IMR-90 (cell line): Measurements from ENCODE around the gene ENOX1.
A peak's percentile ranks its signal among the peaks of the same experiment; 100 is the strongest.

ENCODE experiments used
- BHLHE40 ChIP-seq: fragments of 150-350 bp; IDR thresholded peaks from 2 replicates; pipeline ENCODE4 v1.6.1; 2016; ENCODE audit warnings: mild to moderate bottlenecking, low read depth, low read length
- CEBPB ChIP-seq: IDR thresholded peaks from 2 replicates; pipeline ENCODE4 v1.6.1; 2012; ENCODE audit warnings: low read depth, low read length, improper control_type of control experiment
- MAFK ChIP-seq: IDR thresholded peaks from 2 replicates; pipeline ENCODE4 v1.6.1; 2012; ENCODE audit warnings: low read depth, low read length, improper control_type of control experiment
- MAZ ChIP-seq: IDR thresholded peaks from 2 replicates; pipeline ENCODE4 v1.6.1; 2012; ENCODE audit warnings: low read depth, mild to moderate bottlenecking, low read length, improper control_type of control experiment, moderate library complexity, borderline replicate concordance
- MXI1 ChIP-seq: IDR thresholded peaks from 2 replicates; pipeline ENCODE4 v1.6.1; 2012; ENCODE audit warnings: low read depth, mild to moderate bottlenecking, low read length, moderate library complexity, borderline replicate concordance
- POLR2A ChIP-seq: IDR thresholded peaks from 2 replicates; pipeline ENCODE4 v1.6.1; 2012; ENCODE audit warnings: mild to moderate bottlenecking, low read depth, low read length
- RAD21 ChIP-seq: IDR thresholded peaks from 2 replicates; pipeline ENCODE4 v1.6.1; 2012; ENCODE audit warnings: low read length, improper control_type of control experiment
- RCOR1 ChIP-seq: IDR thresholded peaks from 2 replicates; pipeline ENCODE4 v1.6.1; 2012; ENCODE audit warnings: mild to moderate bottlenecking, low read length, improper control_type of control experiment; ENCODE audit not compliant: insufficient replicate concordance
- RFX5 ChIP-seq: IDR thresholded peaks from 2 replicates; pipeline ENCODE4 v1.8.0; 2012; ENCODE audit warnings: low read depth, mild to moderate bottlenecking, low read length, moderate library complexity
- SMC3 ChIP-seq: fragments of 150-350 bp; IDR thresholded peaks from 2 replicates; pipeline ENCODE4 v1.6.1; 2016; ENCODE audit warnings: low read depth, mild to moderate bottlenecking, antibody characterized with exemption, low read length, moderate library complexity
- TF ChIP-seq, protein P1 (sequence below): conservative IDR thresholded peaks from 2 replicates; pipeline ENCODE4 v1.5.1; 2012; ENCODE audit warnings: mild to moderate bottlenecking, low read depth, low read length, improper control_type of control experiment
- TF ChIP-seq, protein P2 (sequence below): fragments of 150-350 bp; IDR thresholded peaks from 2 replicates; pipeline ENCODE4 v1.6.1; 2016; ENCODE audit warnings: low read depth, mild to moderate bottlenecking, low read length, moderate library complexity, borderline replicate concordance
- TF ChIP-seq, protein P3 (sequence below): fragments of 150-350 bp; IDR thresholded peaks from 2 replicates; pipeline ENCODE4 v1.6.1; 2017; ENCODE audit warnings: mild to moderate bottlenecking, antibody characterized with exemption, low read length, low read depth

DNA sequence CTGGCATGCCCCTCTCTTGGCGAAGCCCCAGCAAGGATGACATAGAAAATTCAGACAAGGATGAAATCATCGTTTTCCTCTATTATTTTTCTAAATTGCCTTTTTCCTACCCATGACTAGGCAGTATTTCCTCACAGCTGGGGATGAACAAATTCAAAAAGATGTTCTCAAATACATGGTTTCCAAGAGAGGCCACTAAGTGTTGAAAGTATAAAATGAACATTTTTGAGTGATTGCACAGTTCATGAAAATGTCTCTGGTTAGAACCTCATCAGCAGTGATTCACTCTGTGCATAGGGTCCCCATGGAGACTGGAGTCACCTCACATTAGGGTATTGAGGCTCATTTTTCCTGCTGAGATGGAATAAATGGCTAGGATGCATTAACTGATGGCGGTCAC is 389.7 kb downstream of the ENOX1 start:
- TF ChIP-seq, protein P1, sequence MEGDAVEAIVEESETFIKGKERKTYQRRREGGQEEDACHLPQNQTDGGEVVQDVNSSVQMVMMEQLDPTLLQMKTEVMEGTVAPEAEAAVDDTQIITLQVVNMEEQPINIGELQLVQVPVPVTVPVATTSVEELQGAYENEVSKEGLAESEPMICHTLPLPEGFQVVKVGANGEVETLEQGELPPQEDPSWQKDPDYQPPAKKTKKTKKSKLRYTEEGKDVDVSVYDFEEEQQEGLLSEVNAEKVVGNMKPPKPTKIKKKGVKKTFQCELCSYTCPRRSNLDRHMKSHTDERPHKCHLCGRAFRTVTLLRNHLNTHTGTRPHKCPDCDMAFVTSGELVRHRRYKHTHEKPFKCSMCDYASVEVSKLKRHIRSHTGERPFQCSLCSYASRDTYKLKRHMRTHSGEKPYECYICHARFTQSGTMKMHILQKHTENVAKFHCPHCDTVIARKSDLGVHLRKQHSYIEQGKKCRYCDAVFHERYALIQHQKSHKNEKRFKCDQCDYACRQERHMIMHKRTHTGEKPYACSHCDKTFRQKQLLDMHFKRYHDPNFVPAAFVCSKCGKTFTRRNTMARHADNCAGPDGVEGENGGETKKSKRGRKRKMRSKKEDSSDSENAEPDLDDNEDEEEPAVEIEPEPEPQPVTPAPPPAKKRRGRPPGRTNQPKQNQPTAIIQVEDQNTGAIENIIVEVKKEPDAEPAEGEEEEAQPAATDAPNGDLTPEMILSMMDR, result no peak
- TF ChIP-seq CEBPB (peak; percentile 46; the same call in 1 of the 2 replicates), POLR2A (no peak), MAZ (no peak), MXI1 (no peak), RFX5 (no peak), SMC3 (no peak), RAD21 (no peak), MAFK (peak; percentile 23; the same call in 1 of the 2 replicates), BHLHE40 (no peak), RCOR1 (no peak)
- TF ChIP-seq, protein P2, sequence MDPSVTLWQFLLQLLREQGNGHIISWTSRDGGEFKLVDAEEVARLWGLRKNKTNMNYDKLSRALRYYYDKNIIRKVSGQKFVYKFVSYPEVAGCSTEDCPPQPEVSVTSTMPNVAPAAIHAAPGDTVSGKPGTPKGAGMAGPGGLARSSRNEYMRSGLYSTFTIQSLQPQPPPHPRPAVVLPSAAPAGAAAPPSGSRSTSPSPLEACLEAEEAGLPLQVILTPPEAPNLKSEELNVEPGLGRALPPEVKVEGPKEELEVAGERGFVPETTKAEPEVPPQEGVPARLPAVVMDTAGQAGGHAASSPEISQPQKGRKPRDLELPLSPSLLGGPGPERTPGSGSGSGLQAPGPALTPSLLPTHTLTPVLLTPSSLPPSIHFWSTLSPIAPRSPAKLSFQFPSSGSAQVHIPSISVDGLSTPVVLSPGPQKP, result no peak
- TF ChIP-seq, protein P3, sequence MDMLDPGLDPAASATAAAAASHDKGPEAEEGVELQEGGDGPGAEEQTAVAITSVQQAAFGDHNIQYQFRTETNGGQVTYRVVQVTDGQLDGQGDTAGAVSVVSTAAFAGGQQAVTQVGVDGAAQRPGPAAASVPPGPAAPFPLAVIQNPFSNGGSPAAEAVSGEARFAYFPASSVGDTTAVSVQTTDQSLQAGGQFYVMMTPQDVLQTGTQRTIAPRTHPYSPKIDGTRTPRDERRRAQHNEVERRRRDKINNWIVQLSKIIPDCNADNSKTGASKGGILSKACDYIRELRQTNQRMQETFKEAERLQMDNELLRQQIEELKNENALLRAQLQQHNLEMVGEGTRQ, result no peak
